Measurements from ENCODE around the gene ZACN.

The ZACN gene

DNA sequence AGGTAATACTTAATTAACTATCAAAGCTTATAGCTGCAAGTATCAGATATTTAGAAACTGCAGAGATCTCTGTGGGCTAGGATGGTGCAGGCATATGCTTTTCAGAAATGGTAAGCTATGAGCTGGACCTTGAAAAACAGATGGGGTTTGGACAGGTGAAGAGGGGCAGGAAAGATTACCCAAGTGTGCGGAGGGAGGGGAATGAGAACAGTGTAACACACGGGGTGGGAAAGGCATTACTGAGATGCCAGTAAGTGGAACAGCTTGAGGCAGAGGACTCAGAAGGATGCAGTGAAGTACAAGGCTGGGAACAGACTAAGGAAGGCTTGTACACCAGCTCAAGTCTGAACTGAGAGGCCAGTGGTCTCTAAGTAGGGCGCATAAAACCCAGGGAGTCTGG lies 29.7 kb upstream of the ZACN start:
- H3K79me2 ChIP-seq (ENCODE audit: control insufficient read depth, low read length): peaks cover 4% of the 10 kb centered on the region; the same call in 1 of the 2 replicates
- H3K4me2 ChIP-seq (ENCODE audit: low read length): no peak overlapping the region
- H3K27ac ChIP-seq (ENCODE audit: low read depth, low read length): no peak overlapping the region
- no peaks in the 10 kb centered on the region for H3K9me3 ChIP-seq (ENCODE audit: control insufficient read depth, insufficient read depth, low read length)
- H3F3A ChIP-seq (ENCODE audit: control insufficient read depth, insufficient read depth): no peaks in the 10 kb centered on the region
- no peaks in the 10 kb centered on the region for H4K20me1 ChIP-seq (ENCODE audit: control insufficient read depth, insufficient read depth, low read depth, low read length)
- H3K27me3 ChIP-seq (ENCODE audit: control insufficient read depth, low read length): no peaks in the 10 kb centered on the region
- H3K36me3 ChIP-seq (ENCODE audit: control insufficient read depth, low read length): peaks cover 85% of the 10 kb centered on the region
- TF ChIP-seq EZH2phosphoT487 (IDR thresholded peaks at IDR 0.05; ENCODE audit: borderline replicate concordance, low read length) (no peak), CTCF (IDR thresholded peaks at IDR 0.05; ENCODE audit: low read depth, low read length, poor library complexity, severe bottlenecking) (no peak)
- H3K9me2 ChIP-seq (replicated peaks; ENCODE audit: control insufficient read depth, low read length): no peaks in the 10 kb centered on the region
- H3K4me1 ChIP-seq (ENCODE audit: control insufficient read depth, low read length): peaks cover 7% of the 10 kb centered on the region; the same call in 1 of the 2 replicates
- no peak overlapping the region for H3K4me3 ChIP-seq (ENCODE audit: low read length)

- Histone ChIP-seq H3K4me2 (ENCODE audit: low read length) (no peak overlapping the region), H3K4me1 (ENCODE audit: control insufficient read depth, low read length) (peaks cover 7% of the 10 kb centered on the region; the same call in 1 of the 2 replicates), H4K20me1 (ENCODE audit: control insufficient read depth, insufficient read depth, low read depth, low read length) (no peaks in the 10 kb centered on the region), H3F3A (ENCODE audit: control insufficient read depth, insufficient read depth) (no peaks in the 10 kb centered on the region), H3K27me3 (ENCODE audit: control insufficient read depth, low read length) (no peaks in the 10 kb centered on the region), H3K9me2 (replicated peaks; ENCODE audit: control insufficient read depth, low read length) (no peaks in the 10 kb centered on the region), H3K4me3 (ENCODE audit: low read length) (no peak overlapping the region), H3K27ac (ENCODE audit: low read depth, low read length) (no peak overlapping the region), H3K9me3 (ENCODE audit: control insufficient read depth, insufficient read depth, low read length) (no peaks in the 10 kb centered on the region), H3K36me3 (ENCODE audit: control insufficient read depth, low read length) (peaks cover 81% of the 10 kb centered on the region), H3K79me2 (ENCODE audit: control insufficient read depth, low read length) (peaks cover 4% of the 10 kb centered on the region; the same call in 1 of the 2 replicates)
- TF ChIP-seq CTCF (IDR thresholded peaks at IDR 0.05; ENCODE audit: low read depth, low read length, poor library complexity, severe bottlenecking): no peak
Observed at GRCh38 chr17:76049836-76050537, 29.0 kb upstream of the ZACN start.

DNA sequence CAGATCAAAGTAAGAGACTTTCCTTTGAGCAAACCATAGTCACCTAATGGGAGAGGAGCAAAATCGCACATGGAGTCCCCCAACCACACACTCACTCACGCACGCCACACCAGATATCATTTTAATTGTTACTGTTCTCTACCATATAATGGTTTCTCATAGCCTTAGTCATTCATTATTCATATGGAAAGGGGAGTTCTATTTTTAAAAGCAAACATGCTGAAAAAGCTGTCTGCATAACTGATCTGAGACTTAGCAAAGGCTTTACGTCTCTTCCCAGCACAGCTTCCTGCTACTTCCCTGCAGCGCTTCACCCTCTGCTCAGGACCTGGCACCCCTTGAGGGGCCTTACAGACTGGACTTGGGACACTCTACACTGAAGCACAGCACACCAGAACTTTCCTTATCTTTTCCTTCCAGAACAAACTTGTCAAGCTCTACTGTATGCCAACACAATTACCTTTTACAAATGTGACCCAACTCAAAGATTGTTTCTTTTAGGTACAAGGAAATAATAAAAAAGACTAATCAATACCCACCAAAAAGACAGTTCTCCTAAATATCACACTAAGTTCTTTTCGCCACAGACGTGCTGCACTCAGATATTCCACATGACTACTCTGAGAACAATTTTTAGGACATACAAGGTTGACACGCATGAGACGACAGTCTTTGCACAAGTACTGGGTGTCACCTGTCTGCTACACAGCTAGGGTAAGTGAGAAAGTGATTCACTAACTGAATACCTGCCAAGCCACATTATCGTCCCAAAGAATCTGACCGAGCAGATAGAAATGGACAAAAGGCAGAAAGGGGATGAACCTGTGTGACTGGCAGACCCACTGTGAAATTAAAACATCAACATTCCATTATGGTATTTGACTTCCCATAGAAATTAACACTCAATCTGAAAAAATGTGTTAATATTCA lies 28.2 kb upstream of the ZACN start:
- no peak overlapping the region for H3K4me2 ChIP-seq (ENCODE audit: low read length)
- no peaks in the 10 kb centered on the region for H3K9me3 ChIP-seq (ENCODE audit: control insufficient read depth, insufficient read depth, low read length)
- peaks cover 4% of the 10 kb centered on the region; the same call in 1 of the 2 replicates for H3K79me2 ChIP-seq (ENCODE audit: control insufficient read depth, low read length)
- H3K27ac ChIP-seq (ENCODE audit: low read depth, low read length): no peak overlapping the region
- TF ChIP-seq CTCF (IDR thresholded peaks at IDR 0.05; ENCODE audit: low read depth, low read length, poor library complexity, severe bottlenecking) (no peak), EZH2phosphoT487 (IDR thresholded peaks at IDR 0.05; ENCODE audit: borderline replicate concordance, low read length) (no peak)
- no peaks in the 10 kb centered on the region for H3F3A ChIP-seq (ENCODE audit: control insufficient read depth, insufficient read depth)
- no peaks in the 10 kb centered on the region for H3K9me2 ChIP-seq (replicated peaks; ENCODE audit: control insufficient read depth, low read length)
- no peaks in the 10 kb centered on the region for H3K27me3 ChIP-seq (ENCODE audit: control insufficient read depth, low read length)
- H3K4me3 ChIP-seq (ENCODE audit: low read length): no peak overlapping the region
- peaks cover 7% of the 10 kb centered on the region; the same call in 1 of the 2 replicates for H3K4me1 ChIP-seq (ENCODE audit: control insufficient read depth, low read length)
- H3K36me3 ChIP-seq (ENCODE audit: control insufficient read depth, low read length): peaks cover 74% of the 10 kb centered on the region
- no peaks in the 10 kb centered on the region for H4K20me1 ChIP-seq (ENCODE audit: control insufficient read depth, insufficient read depth, low read depth, low read length)

Measured in DOHH2 (cell line).